HAP-1 (cell line): ENCODE measurements around the gene CAMTA1.

Source experiments
- DNase-seq, 2 experiments: peaks; one replicate each; pipeline ENCODE4 v3.0.0-alpha.2; 2016 to 2020; ENCODE audit warnings: low spot score in 2 of 2
- H3K27me3 ChIP-seq: fragments of 250-450 bp; sonication (Bioruptor Pico); 2 replicates; pipeline ENCODE4 v1.5.1; 2020; ENCODE audit warnings: low read depth, mild to moderate bottlenecking, moderate library complexity
- H3K36me3 ChIP-seq: fragments of 250-450 bp; sonication (Bioruptor Pico); replicated peaks from 2 replicates; pipeline ENCODE4 v1.5.1; 2020; ENCODE audit warnings: mild to moderate bottlenecking
- H3K4me1 ChIP-seq: fragments of 250-450 bp; sonication (Bioruptor Pico); 2 replicates; pipeline ENCODE4 v1.5.1; 2020; ENCODE audit warnings: mild to moderate bottlenecking
- H3K4me3 ChIP-seq: fragments of 250-450 bp; sonication (Bioruptor Pico); 2 replicates; pipeline ENCODE4 v1.5.1; 2020; ENCODE audit warnings: mild to moderate bottlenecking, moderate library complexity
- H3K9me3 ChIP-seq: fragments of 250-450 bp; sonication (Bioruptor Pico); 2 replicates; pipeline ENCODE4 v1.5.1; 2020; ENCODE audit warnings: mild to moderate bottlenecking, moderate library complexity
- in situ Hi-C: fragments of 300-500 bp; cut with MboI; formaldehyde crosslinking; loops from 3 replicates; pipeline ENCODE4 v1.14.3; 2020; ENCODE audit warnings: low sequenced_read_pairs, inconsistent platforms, mixed read lengths

CAMTA1 gene

DNA sequence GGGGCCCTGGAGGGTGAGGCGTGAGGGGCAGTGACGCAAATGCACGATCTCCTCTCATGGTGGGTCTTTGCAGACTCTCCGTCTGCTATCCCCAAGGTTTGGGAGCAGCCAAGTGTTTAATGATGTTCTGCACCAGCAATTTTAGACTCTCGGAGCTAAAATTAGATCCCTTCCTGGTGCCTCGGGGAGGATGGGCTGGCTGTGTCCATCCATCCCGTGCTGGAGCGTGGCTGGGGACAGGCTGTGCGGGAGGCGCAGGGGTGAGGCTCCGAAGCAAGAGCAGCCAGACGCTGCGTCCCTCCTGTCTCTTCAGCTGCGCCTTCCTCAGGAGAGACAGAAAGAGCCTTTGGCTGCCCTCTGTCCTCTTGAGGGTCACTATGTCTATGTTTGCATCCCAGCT, 387.6 kb downstream of the CAMTA1 start:
- H3K4me1 ChIP-seq = no peaks in the 10 kb centered on the region
- H3K36me3 ChIP-seq = no peaks in the 10 kb centered on the region
- in situ Hi-C loops = no loop called here
- H3K27me3 ChIP-seq = peaks cover 5% of the 10 kb centered on the region; the same call in 1 of the 2 replicates
- DNase-seq = no peak
- H3K9me3 ChIP-seq = no peaks in the 10 kb centered on the region
- no peak overlapping the region for H3K4me3 ChIP-seq

DNA sequence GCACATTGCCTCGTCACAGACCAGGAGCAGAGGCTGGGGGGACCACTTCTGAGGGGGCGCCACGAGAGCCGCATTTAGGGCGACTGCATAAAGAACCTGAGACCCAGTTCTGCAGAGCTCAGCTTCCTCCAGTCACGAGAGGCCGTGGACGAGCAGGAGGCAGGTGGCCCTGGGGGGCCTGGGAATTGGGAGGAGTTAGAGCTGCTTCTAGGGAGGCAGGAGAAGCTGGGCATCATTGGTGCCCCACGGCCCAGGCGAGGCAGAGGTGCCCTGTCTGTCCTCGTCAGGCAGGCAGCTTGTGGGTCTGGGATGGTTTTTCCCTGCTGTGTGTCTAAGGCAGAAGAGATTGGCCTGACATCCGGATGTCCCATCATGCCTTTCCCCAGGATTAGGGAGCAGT, 389.3 kb downstream of the CAMTA1 start:
- Histone ChIP-seq H3K4me1 (no peaks in the 10 kb centered on the region), H3K4me3 (no peak overlapping the region), H3K9me3 (no peaks in the 10 kb centered on the region), H3K36me3 (no peaks in the 10 kb centered on the region), H3K27me3 (peaks cover 5% of the 10 kb centered on the region; the same call in 1 of the 2 replicates)
- DNase-seq = no peak
- in situ Hi-C loops = no loop called here

- no peaks in the 10 kb centered on the region for H3K36me3 ChIP-seq
- no peak overlapping the region for H3K4me3 ChIP-seq
- H3K27me3 ChIP-seq = peaks cover 5% of the 10 kb centered on the region; the same call in 1 of the 2 replicates
- no peak for DNase-seq
- H3K9me3 ChIP-seq = no peaks in the 10 kb centered on the region
- no peaks in the 10 kb centered on the region for H3K4me1 ChIP-seq
- in situ Hi-C loops = no loop called here
Measured at GRCh38 chr1:7174980-7175906, 390.0 kb downstream of the CAMTA1 start.

DNA sequence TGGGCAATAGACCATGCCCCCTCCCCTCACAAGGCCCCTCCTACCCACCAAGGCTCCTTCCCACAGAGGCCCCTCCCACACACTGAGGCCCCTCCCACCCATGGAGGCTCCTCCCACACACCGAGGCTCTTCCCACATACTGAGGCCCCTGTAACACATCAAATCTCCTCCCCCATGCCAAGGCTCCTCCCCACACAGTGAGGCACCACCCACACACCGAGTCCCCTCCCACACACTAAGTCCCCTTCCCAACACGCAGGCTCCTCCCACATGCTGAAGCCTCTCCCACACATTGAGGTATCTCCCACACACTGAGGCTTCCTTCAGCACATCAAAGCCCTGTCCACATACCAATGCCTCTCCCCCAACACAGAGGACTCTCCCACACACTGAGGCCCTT, 391.8 kb downstream of the CAMTA1 start:
- Histone ChIP-seq H3K9me3 (no peaks in the 10 kb centered on the region), H3K4me3 (no peak overlapping the region), H3K27me3 (no peaks in the 10 kb centered on the region), H3K4me1 (no peaks in the 10 kb centered on the region), H3K36me3 (no peaks in the 10 kb centered on the region)
- in situ Hi-C loops = no loop called here
- DNase-seq = no peak

DNA sequence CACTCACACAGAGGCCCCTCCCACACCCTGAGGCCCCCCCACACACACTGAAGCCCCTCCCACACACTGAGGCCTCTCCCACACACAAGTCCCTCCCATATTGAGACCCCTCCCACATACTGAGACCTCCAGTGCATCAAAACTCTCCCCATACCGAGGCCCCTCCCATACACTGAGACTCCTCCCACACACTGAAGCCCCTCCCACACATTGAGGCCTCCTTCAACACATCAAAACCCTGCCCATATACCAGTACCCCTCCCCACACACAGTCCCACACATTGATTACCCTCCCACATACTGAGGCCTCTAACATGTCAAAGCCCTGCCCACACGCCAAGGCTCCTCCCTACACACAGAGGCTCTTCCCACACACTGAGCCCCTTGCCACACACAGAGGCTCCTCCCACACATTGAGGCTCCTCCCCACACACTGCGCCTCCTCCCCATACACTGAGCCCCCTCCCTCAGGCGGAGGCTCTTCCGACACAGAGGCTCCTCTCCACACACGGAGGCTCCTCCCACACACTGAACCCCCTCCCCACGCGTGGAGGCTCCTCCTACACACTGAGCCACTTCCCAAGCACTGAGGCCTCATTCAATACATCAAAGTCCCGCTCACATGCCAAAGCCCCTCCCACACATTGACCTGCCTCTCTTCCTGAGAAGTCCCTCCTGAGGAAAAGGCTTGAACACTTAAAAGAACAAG, 392.3 kb downstream of the CAMTA1 start:
- H3K4me3 ChIP-seq = no peak overlapping the region
- no peak for DNase-seq
- H3K27me3 ChIP-seq = no peaks in the 10 kb centered on the region
- no peaks in the 10 kb centered on the region for H3K36me3 ChIP-seq
- H3K4me1 ChIP-seq = no peaks in the 10 kb centered on the region
- in situ Hi-C loops = no loop called here
- no peaks in the 10 kb centered on the region for H3K9me3 ChIP-seq

GRCh38 chr1:7178336-7178735, 393.1 kb downstream of the CAMTA1 start:
- in situ Hi-C loops = no loop called here

GRCh38 chr1:7178741-7179140, 393.5 kb downstream of the CAMTA1 start:
- no peaks in the 10 kb centered on the region for H3K36me3 ChIP-seq
- in situ Hi-C loops = no loop called here

More at GRCh38 chr1:7178336-7178735, 393.1 kb downstream of the CAMTA1 start:
- no peaks in the 10 kb centered on the region for H3K36me3 ChIP-seq
- no peak overlapping the region for H3K4me3 ChIP-seq
- no peaks in the 10 kb centered on the region for H3K9me3 ChIP-seq
- no peak for DNase-seq
- H3K4me1 ChIP-seq = no peaks in the 10 kb centered on the region
- no peaks in the 10 kb centered on the region for H3K27me3 ChIP-seq

GRCh38 chr1:7185721-7186120, 400.5 kb downstream of the CAMTA1 start:
- DNase-seq = no peak
- Histone ChIP-seq H3K9me3 (no peaks in the 10 kb centered on the region), H3K4me3 (no peak overlapping the region), H3K4me1 (no peaks in the 10 kb centered on the region), H3K27me3 (no peaks in the 10 kb centered on the region; the same call in 1 of the 2 replicates), H3K36me3 (no peaks in the 10 kb centered on the region)
- in situ Hi-C loops = loop anchor here (10.0 kb wide), 1 partner anchor 61 kb away; no protein-coding TSS in a partner anchor

More at GRCh38 chr1:7178741-7179140, 393.5 kb downstream of the CAMTA1 start:
- H3K4me3 ChIP-seq = no peak overlapping the region
- no peaks in the 10 kb centered on the region for H3K27me3 ChIP-seq
- H3K9me3 ChIP-seq = no peaks in the 10 kb centered on the region
- no peak for DNase-seq
- no peaks in the 10 kb centered on the region for H3K4me1 ChIP-seq

DNA sequence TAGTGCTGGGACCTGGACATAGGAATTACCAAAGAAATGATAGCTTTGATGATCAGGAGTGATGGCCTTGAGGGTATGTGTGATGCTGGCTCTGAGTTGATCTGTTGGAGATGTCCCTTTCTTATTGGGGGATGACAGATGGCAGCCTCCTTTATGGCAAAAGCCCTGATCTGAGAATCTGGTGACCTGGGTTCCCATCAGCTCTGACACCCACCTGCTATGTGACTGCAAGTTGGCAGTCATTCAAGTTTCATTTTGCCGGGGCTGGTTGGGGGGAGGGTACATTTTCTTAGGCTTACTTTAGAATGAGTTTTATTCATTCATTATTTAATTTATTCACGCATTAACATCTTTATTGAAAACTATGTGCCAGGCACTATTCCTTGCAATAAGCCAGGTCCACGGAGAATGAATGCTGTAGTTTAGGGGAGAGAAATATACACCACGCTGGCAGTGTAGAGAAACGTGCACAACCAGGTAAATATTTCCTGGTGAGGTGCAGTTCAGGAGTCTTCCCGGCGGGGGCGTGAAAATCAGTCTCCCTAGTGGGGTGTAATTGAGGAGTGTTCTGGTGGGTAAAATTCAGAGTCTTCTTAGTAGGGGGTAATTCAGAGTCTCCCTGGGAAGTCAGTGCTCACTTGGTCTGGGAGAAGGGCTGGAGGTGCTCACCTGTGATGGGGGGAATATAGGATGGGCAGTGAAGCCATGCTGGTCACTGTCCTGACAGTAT, 401.3 kb downstream of the CAMTA1 start:
- in situ Hi-C loops = loop anchor here (10.0 kb wide), 1 partner anchor 62 kb away; no protein-coding TSS in a partner anchor
- H3K9me3 ChIP-seq = no peaks in the 10 kb centered on the region
- no peak for DNase-seq
- H3K4me3 ChIP-seq = no peak overlapping the region
- H3K27me3 ChIP-seq = no peaks in the 10 kb centered on the region; the same call in 1 of the 2 replicates
- no peaks in the 10 kb centered on the region for H3K36me3 ChIP-seq
- H3K4me1 ChIP-seq = no peaks in the 10 kb centered on the region

DNA sequence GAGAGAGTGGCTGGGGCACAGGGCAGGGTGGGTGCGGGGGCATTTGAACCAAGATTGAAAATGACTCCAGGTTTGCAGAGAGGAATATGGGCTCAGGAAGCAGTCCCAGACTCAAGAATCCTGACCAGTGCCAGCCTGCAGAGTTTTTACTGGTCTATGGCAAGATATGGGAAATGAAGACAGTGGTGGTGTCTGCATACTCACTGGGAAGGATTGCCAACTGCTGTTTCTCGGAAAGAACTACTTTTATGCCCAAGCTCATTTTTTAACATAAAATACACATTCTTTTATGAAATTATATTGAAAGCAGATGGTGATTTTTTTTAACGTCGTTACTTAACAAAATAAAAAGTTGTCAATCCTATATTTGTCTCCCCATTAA, 401.8 kb downstream of the CAMTA1 start:
- H3K27me3 ChIP-seq = no peaks in the 10 kb centered on the region; the same call in 1 of the 2 replicates
- no peaks in the 10 kb centered on the region for H3K4me1 ChIP-seq
- in situ Hi-C loops = loop anchor here (10.0 kb wide), 1 partner anchor 62 kb away; no protein-coding TSS in a partner anchor
- no peak overlapping the region for H3K4me3 ChIP-seq
- DNase-seq = no peak
- no peaks in the 10 kb centered on the region for H3K36me3 ChIP-seq
- no peaks in the 10 kb centered on the region for H3K9me3 ChIP-seq

DNA sequence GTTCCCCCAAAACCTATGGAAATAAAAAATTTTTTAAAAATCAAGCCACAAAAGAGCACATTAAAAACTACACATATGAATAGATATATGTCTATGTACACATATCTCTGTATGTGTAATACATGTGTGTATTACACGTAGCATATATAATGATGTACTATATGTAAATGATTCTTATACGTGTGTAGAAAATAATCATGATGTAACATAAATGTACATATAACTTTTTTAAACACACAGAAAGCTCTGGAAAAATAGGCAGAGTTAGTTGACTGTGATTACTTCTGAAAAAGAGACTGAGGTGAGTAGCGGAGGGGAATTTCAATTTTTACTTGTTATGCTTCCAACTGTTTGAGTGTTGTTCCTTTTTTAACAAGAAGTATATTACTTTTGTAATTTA, 405.0 kb downstream of the CAMTA1 start:
- DNase-seq = no peak
- in situ Hi-C loops = no loop called here
- H3K4me3 ChIP-seq = no peak overlapping the region
- H3K27me3 ChIP-seq = peaks cover 3% of the 10 kb centered on the region; the same call in 1 of the 2 replicates
- no peaks in the 10 kb centered on the region for H3K9me3 ChIP-seq
- H3K36me3 ChIP-seq = no peaks in the 10 kb centered on the region
- H3K4me1 ChIP-seq = no peaks in the 10 kb centered on the region

- H3K9me3 ChIP-seq = no peaks in the 10 kb centered on the region
- no peaks in the 10 kb centered on the region for H3K36me3 ChIP-seq
- H3K4me3 ChIP-seq = no peak overlapping the region
- DNase-seq = no peak
- in situ Hi-C loops = no loop called here
- H3K27me3 ChIP-seq = peaks cover 7% of the 10 kb centered on the region; the same call in 1 of the 2 replicates
- H3K4me1 ChIP-seq = no peaks in the 10 kb centered on the region
Measured at GRCh38 chr1:7192453-7192852, 407.2 kb downstream of the CAMTA1 start.
